ENCODE data around the gene ZNF566.

ZNF566 gene

GRCh38 chr19:36527873-36528193 lies 38.5 kb upstream of the ZNF566 start:
- Histone ChIP-seq H3K79me2 (ENCODE audit: insufficient read depth, low read length) (peaks cover 17% of the 10 kb centered on the region), H3K9me3 (ENCODE audit: low read length) (peaks cover 10% of the 10 kb centered on the region), H2AFZ (ENCODE audit: low read length) (no peak overlapping the region), H3K27ac (ENCODE audit: low read depth, low read length, poor library complexity, severe bottlenecking) (peak overlapping the region; percentile 65), H3K9ac (ENCODE audit: low read length) (peak overlapping the region; percentile 80), H3K9me2 (ENCODE audit: low read depth, low read length) (no peaks in the 10 kb centered on the region), H3K36me3 (ENCODE audit: insufficient read depth, low read length) (peaks cover 41% of the 10 kb centered on the region), H3K4me1 (ENCODE audit: insufficient read depth, low read length, severe bottlenecking) (peaks cover 21% of the 10 kb centered on the region), H3K4me3 (ENCODE audit: low read depth, low read length, poor library complexity, severe bottlenecking) (peak overlapping the region; percentile 81), H3K27me3 (ENCODE audit: insufficient read depth, low read length) (no peaks in the 10 kb centered on the region), H3F3A (ENCODE audit: insufficient read depth, low read length) (no peaks in the 10 kb centered on the region), H4K20me1 (ENCODE audit: insufficient read depth, low read length) (no peaks in the 10 kb centered on the region), H3K4me2 (ENCODE audit: low read length) (peak overlapping the region; percentile 87)
- no peak for TF ChIP-seq EZH2 (IDR thresholded peaks at IDR 0.05; ENCODE audit: borderline replicate concordance, low read length)
- TF ChIP-seq CTCF (IDR thresholded peaks at IDR 0.05; ENCODE audit: low read length), result no peak

DNA sequence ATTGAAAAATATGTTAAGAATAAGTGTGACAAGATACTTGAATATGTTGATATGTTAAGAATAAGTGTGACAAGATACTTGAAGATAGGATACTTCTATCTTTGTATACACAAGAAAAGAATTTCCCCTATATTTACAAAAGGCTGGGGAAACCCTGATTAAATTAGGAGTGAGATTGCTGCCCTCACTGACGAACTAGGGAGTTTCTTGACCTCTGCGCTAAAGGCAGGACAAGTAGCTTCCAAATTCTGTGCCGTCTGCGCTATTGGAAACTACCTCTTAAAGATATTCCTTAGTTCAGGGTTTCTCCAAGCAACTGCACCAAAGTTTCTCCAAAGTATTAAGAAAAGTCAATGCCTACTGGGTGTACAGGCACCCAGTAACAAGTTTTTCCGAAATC lies 38.0 kb upstream of the ZNF566 start:
- peaks cover 21% of the 10 kb centered on the region for H3K4me1 ChIP-seq (ENCODE audit: insufficient read depth, low read length, severe bottlenecking)
- peaks cover 12% of the 10 kb centered on the region for H3K9me3 ChIP-seq (ENCODE audit: low read length)
- no peak for TF ChIP-seq EZH2 (IDR thresholded peaks at IDR 0.05; ENCODE audit: borderline replicate concordance, low read length)
- no peak for TF ChIP-seq CTCF (IDR thresholded peaks at IDR 0.05; ENCODE audit: low read length)
- H3K9me2 ChIP-seq (ENCODE audit: low read depth, low read length), result no peaks in the 10 kb centered on the region
- H3F3A ChIP-seq (ENCODE audit: insufficient read depth, low read length), result no peaks in the 10 kb centered on the region
- H3K4me2 ChIP-seq (ENCODE audit: low read length), result peak overlapping the region; percentile 87
- no peaks in the 10 kb centered on the region for H3K27me3 ChIP-seq (ENCODE audit: insufficient read depth, low read length)
- peak overlapping the region; percentile 80 for H3K9ac ChIP-seq (ENCODE audit: low read length)
- peaks cover 41% of the 10 kb centered on the region for H3K36me3 ChIP-seq (ENCODE audit: insufficient read depth, low read length)
- no peak overlapping the region for H2AFZ ChIP-seq (ENCODE audit: low read length)
- peak overlapping the region; percentile 81 for H3K4me3 ChIP-seq (ENCODE audit: low read depth, low read length, poor library complexity, severe bottlenecking)
- H3K27ac ChIP-seq (ENCODE audit: low read depth, low read length, poor library complexity, severe bottlenecking), result peak overlapping the region; percentile 65
- H3K79me2 ChIP-seq (ENCODE audit: insufficient read depth, low read length), result peaks cover 17% of the 10 kb centered on the region
- no peaks in the 10 kb centered on the region for H4K20me1 ChIP-seq (ENCODE audit: insufficient read depth, low read length)

DNA sequence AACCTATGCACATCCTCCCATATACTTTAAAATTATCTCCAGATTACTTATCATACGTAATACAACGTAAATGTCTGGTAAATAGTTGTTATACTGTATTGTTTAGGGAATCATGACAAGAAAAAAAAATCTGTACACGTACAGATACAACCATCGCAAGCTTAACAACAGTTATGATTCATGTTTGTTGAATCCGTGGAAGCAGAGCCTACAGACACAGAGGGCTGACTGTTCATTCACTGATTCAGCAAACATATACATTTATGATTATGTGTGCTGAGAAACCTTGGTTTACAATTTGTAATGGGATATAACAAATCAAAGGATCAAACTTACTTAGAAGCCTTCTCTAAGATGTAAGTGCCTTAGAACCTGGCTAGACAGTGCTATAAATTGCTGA lies 37.2 kb upstream of the ZNF566 start:
- Histone ChIP-seq H3K27ac (ENCODE audit: low read depth, low read length, poor library complexity, severe bottlenecking) (no peak overlapping the region), H3K79me2 (ENCODE audit: insufficient read depth, low read length) (peaks cover 17% of the 10 kb centered on the region), H3K4me1 (ENCODE audit: insufficient read depth, low read length, severe bottlenecking) (peaks cover 21% of the 10 kb centered on the region), H2AFZ (ENCODE audit: low read length) (no peak overlapping the region), H3K9ac (ENCODE audit: low read length) (no peak overlapping the region), H3F3A (ENCODE audit: insufficient read depth, low read length) (no peaks in the 10 kb centered on the region), H3K36me3 (ENCODE audit: insufficient read depth, low read length) (peaks cover 44% of the 10 kb centered on the region), H3K4me2 (ENCODE audit: low read length) (peak overlapping the region; percentile 87), H3K9me2 (ENCODE audit: low read depth, low read length) (no peaks in the 10 kb centered on the region), H4K20me1 (ENCODE audit: insufficient read depth, low read length) (no peaks in the 10 kb centered on the region), H3K9me3 (ENCODE audit: low read length) (peaks cover 12% of the 10 kb centered on the region), H3K4me3 (ENCODE audit: low read depth, low read length, poor library complexity, severe bottlenecking) (peak overlapping the region; percentile 81), H3K27me3 (ENCODE audit: insufficient read depth, low read length) (no peaks in the 10 kb centered on the region)
- no peak for TF ChIP-seq EZH2 (IDR thresholded peaks at IDR 0.05; ENCODE audit: borderline replicate concordance, low read length)
- TF ChIP-seq CTCF (IDR thresholded peaks at IDR 0.05; ENCODE audit: low read length), result no peak

Measured in OCI-LY1 (cell line).